D341Med (cell line): ENCODE results near the gene DMRT2.

ENCODE experiments used
- DNase-seq: peaks from one replicate; pipeline ENCODE4 v3.0.0; 2012; ENCODE audit warnings: low spot score

The DMRT2 gene

GRCh38 chr9:1047591-1048230 is 2.4 kb upstream of the DMRT2 start:
- no peak for DNase-seq

GRCh38 chr9:1048231-1048619 is 1.9 kb upstream of the DMRT2 start:
- no peak for DNase-seq

- no peak for DNase-seq
These were observed 1.3 kb upstream of the DMRT2 start for GRCh38 chr9:1048811-1049210.

- no peak for DNase-seq
These were observed 516 bp upstream of the DMRT2 start for GRCh38 chr9:1049641-1050040.

GRCh38 chr9:1051210-1051583 is 1.0 kb downstream of the DMRT2 start:
- DNase-seq, result no peak

- peak; percentile 83 for DNase-seq
These were observed 1.6 kb downstream of the DMRT2 start for GRCh38 chr9:1051584-1052275.

GRCh38 chr9:1052365-1053281 is 2.5 kb downstream of the DMRT2 start:
- no peak for DNase-seq

- no peak for DNase-seq
These were observed 3.1 kb downstream of the DMRT2 start for GRCh38 chr9:1053282-1053621.

GRCh38 chr9:1053986-1054425 is 3.8 kb downstream of the DMRT2 start:
- DNase-seq, result no peak

GRCh38 chr9:1055166-1055565 is 5.0 kb downstream of the DMRT2 start:
- no peak for DNase-seq

GRCh38 chr9:1057910-1058309 is 7.8 kb downstream of the DMRT2 start:
- no peak for DNase-seq

GRCh38 chr9:1058826-1059487 is 8.8 kb downstream of the DMRT2 start:
- DNase-seq, result no peak

GRCh38 chr9:1065130-1065529 is 15.0 kb downstream of the DMRT2 start:
- no peak for DNase-seq

GRCh38 chr9:1070692-1071091 is 20.5 kb downstream of the DMRT2 start:
- DNase-seq, result no peak

GRCh38 chr9:1071730-1072129 is 21.6 kb downstream of the DMRT2 start:
- DNase-seq, result no peak

GRCh38 chr9:1073497-1073896 is 23.3 kb downstream of the DMRT2 start:
- no peak for DNase-seq

- DNase-seq, result no peak
These were observed 27.5 kb downstream of the DMRT2 start for GRCh38 chr9:1077616-1078015.

GRCh38 chr9:1083325-1083913 is 33.3 kb downstream of the DMRT2 start:
- peak; percentile 50 for DNase-seq

- DNase-seq, result no peak
These were observed 34.9 kb downstream of the DMRT2 start for GRCh38 chr9:1085086-1085485.

- DNase-seq, result no peak
These were observed 36.4 kb downstream of the DMRT2 start for GRCh38 chr9:1086517-1086916.

GRCh38 chr9:1087120-1087881 is 37.1 kb downstream of the DMRT2 start:
- DNase-seq, result no peak
